CD14-positive monocyte (primary cell): ENCODE results near the gene ALOX15. TPM values are rescaled to one million over a fixed set of nuclear protein-coding genes. Genes with fewer than 3 reads are reported as not detected.

Experiments
- DNase-seq, 3 donors: peaks; one replicate each; pipeline ENCODE4 v3.0.0-alpha.2; 2011 to 2022
- H2AFZ ChIP-seq: 2 replicates; pipeline ENCODE4 v1.6.0; 2012; ENCODE audit warnings: mild to moderate bottlenecking, low read depth, low read length, inconsistent platforms; ENCODE audit not compliant: insufficient read depth, poor library complexity, severe bottlenecking
- H3K27ac ChIP-seq, 2 donors: 1 replicate in 1 of 2; 2 replicates in 1 of 2; pipeline ENCODE4 v1.5.1; 2012 to 2013; ENCODE audit warnings: low read length in 2 of 2, control low read depth in 1 of 2, inconsistent platforms in 1 of 2, low read depth in 1 of 2, mild to moderate bottlenecking in 1 of 2
- H3K27me3 ChIP-seq, 2 donors: one replicate each; pipeline versions ENCODE4 v1.6.0 to v1.6.1; 2011 to 2013; ENCODE audit warnings: low read length in 2 of 2; ENCODE audit not compliant: control insufficient read depth in 2 of 2, insufficient read depth in 2 of 2
- H3K36me3 ChIP-seq, 2 donors: replicated peaks in 1 of 2; 1 replicate in 1 of 2; 2 replicates in 1 of 2; pipeline versions ENCODE4 v1.5.1 to v1.6.1; 2012 to 2013; ENCODE audit warnings: low read length in 2 of 2, control low read depth in 1 of 2, inconsistent platforms in 1 of 2, mild to moderate bottlenecking in 1 of 2; ENCODE audit not compliant: insufficient read depth in 2 of 2, control insufficient read depth in 1 of 2
- H3K4me1 ChIP-seq, 2 donors: 1 replicate in 1 of 2; 2 replicates in 1 of 2; pipeline versions ENCODE4 v1.5.1 to v1.6.1; 2012 to 2013; ENCODE audit warnings: low read length in 2 of 2, control low read depth in 1 of 2, inconsistent platforms in 1 of 2, mild to moderate bottlenecking in 1 of 2, moderate library complexity in 1 of 2; ENCODE audit not compliant: insufficient read depth in 2 of 2, control insufficient read depth in 1 of 2
- H3K4me2 ChIP-seq: replicated peaks from 2 replicates; pipeline ENCODE3; 2012; ENCODE audit warnings: low read length, moderate library complexity, mild to moderate bottlenecking; ENCODE audit not compliant: poor library complexity, severe bottlenecking; ENCODE audit errors: extremely low read depth
- H3K4me3 ChIP-seq, 3 experiments: fragments of 200-600 bp in 1 of 3; sonication (generic) in 1 of 3; replicated peaks in 1 of 3; 1 replicate in 2 of 3; 2 replicates in 1 of 3; pipeline ENCODE4 v1.5.1; 2011 to 2013; ENCODE audit warnings: low read length in 3 of 3, mild to moderate bottlenecking in 3 of 3, control low read depth in 2 of 3, low read depth in 2 of 3, inconsistent platforms in 1 of 3, moderate library complexity in 1 of 3
- H3K79me2 ChIP-seq: 2 replicates; pipeline ENCODE4 v1.6.0; 2012; ENCODE audit warnings: mild to moderate bottlenecking, control low read depth, inconsistent platforms, low read length, moderate library complexity; ENCODE audit not compliant: insufficient read depth
- H3K9ac ChIP-seq: 2 replicates; pipeline ENCODE4 v1.6.0; 2017; ENCODE audit warnings: low read length, mild to moderate bottlenecking; ENCODE audit not compliant: insufficient read depth, poor library complexity, severe bottlenecking
- H3K9me3 ChIP-seq, 2 donors: replicated peaks in 1 of 2; 1 replicate in 1 of 2; 2 replicates in 1 of 2; pipeline versions ENCODE4 v1.5.1 to v1.6.1; 2012 to 2013; ENCODE audit warnings: low read length in 2 of 2, control low read depth in 1 of 2; ENCODE audit not compliant: control insufficient read depth in 1 of 2, insufficient read depth in 1 of 2
- H4K20me1 ChIP-seq: 2 replicates; pipeline ENCODE4 v1.6.0; 2012; ENCODE audit warnings: mild to moderate bottlenecking, low read length, control low read depth, moderate library complexity; ENCODE audit not compliant: insufficient read depth
- H3K27ac Mint-ChIP-seq, 7 donors: one replicate each; pipeline ENCODE4 v1.8.0; 2020; ENCODE audit warnings: mild to moderate bottlenecking in 7 of 7, mixed read lengths in 7 of 7, moderate library complexity in 6 of 7, inconsistent platforms in 2 of 7
- H3K27me3 Mint-ChIP-seq, 3 donors: one replicate each; pipeline ENCODE4 v1.8.0; 2021 to 2022; ENCODE audit warnings: low read depth in 3 of 3, mild to moderate bottlenecking in 3 of 3, mixed read lengths in 3 of 3, moderate library complexity in 3 of 3, inconsistent platforms in 1 of 3
- H3K36me3 Mint-ChIP-seq, 2 donors: one replicate each; pipeline ENCODE4 v1.8.0; 2020; ENCODE audit warnings: mixed read lengths in 2 of 2, inconsistent platforms in 1 of 2, mild to moderate bottlenecking in 1 of 2
- H3K4me1 Mint-ChIP-seq: one replicate; pipeline ENCODE4 v1.8.0; 2020; ENCODE audit warnings: mild to moderate bottlenecking, mixed read lengths
- H3K4me3 Mint-ChIP-seq, 2 donors: one replicate each; pipeline ENCODE4 v1.8.0; 2020; ENCODE audit warnings: mild to moderate bottlenecking in 2 of 2, mixed read lengths in 2 of 2, moderate library complexity in 1 of 2
- H3K9me3 Mint-ChIP-seq, 7 donors: one replicate each; pipeline ENCODE4 v1.8.0; 2020 to 2022; ENCODE audit warnings: mixed read lengths in 7 of 7, mild to moderate bottlenecking in 6 of 7, moderate library complexity in 6 of 7, inconsistent platforms in 2 of 7
- CTCF ChIP-seq: fragments of 200-600 bp; IDR thresholded peaks from one replicate; pipeline ENCODE4 v1.8.0; 2022; ENCODE audit warnings: antibody characterized with exemption, mild to moderate bottlenecking
- WGBS: methylation state at CpG from one replicate; pipeline ENCODE4 v1.1.5; 2013; ENCODE audit warnings: missing lambda C conversion rate; ENCODE audit not compliant: insufficient coverage; 5-methylcytosine and 5-hydroxymethylcytosine counted together
- intact Hi-C, 2 donors: fragments of 100-400 bp; cut with micrococcal nuclease; formaldehyde crosslinking; loops; one replicate each; pipeline versions ENCODE4 v1.15.0 to v1.15.1; 2023
- polyA plus RNA-seq, 3 donors: library from polyadenylated mRNA; depleted of rRNA in 1 of 3; unstranded in 2 of 3; stranded (reverse) in 1 of 3; fragments of 300-500 nt in 2 of 3; fragments of >200 nt in 1 of 3; fragmentation: Illumina TruSeq in 2 of 3; gene quantifications; 1 replicate in 2 of 3; 2 replicates in 1 of 3; pipeline ENCODE4 v1.2.3, GENCODE V29; 2012 to 2021

ALOX15 gene
- polyA plus RNA-seq, 3 donors = 0.05 to 0.13 TPM; not detected in 1

DNA sequence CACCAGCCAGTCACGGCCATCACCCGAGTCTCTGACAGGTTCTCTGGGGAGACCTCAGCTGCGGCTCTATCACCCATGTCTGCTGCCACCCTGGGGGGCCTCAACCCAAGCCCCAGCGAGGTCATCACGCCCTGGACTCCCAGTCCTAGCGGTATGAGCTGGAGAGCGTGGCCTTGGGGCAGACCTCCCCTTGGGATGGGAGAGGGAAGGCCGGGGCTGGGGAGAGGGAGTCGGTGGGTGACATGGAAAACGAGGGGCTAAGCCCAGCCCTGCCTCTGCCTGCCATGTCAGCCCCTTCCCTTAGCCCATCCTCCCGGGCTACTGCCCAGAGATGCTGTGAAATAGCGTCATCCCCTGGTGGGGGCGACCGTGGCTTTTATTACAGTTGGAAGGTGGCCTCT is 48.5 kb downstream of the ALOX15 start:
- DNase-seq = no peak
- 93% methylated on average over 8 of the region's 14 CpGs for WGBS
- H3K4me1 Mint-ChIP-seq = peaks cover 7% of the 10 kb centered on the region
- no peaks in the 10 kb centered on the region for H3K9me3 Mint-ChIP-seq
- no peaks in the 10 kb centered on the region for H3K36me3 ChIP-seq
- H3K4me3 Mint-ChIP-seq = no peak overlapping the region
- peaks cover 4 to 6% of the 10 kb centered on the region in 2 donors for H3K4me1 ChIP-seq
- peaks cover 0 to 3% of the 10 kb centered on the region in 2 donors for H3K27me3 ChIP-seq
- H3K9ac ChIP-seq = no peak overlapping the region
- TF ChIP-seq CTCF = no peak
- intact Hi-C loops = no loop called here
- H3K36me3 Mint-ChIP-seq = no peaks in the 10 kb centered on the region
- no peak overlapping the region for H3K4me2 ChIP-seq
- no peak overlapping the region for H3K27ac ChIP-seq
- H3K4me3 ChIP-seq = no peak overlapping the region
- H4K20me1 ChIP-seq = no peaks in the 10 kb centered on the region
- H3K79me2 ChIP-seq = no peaks in the 10 kb centered on the region
- H3K27ac Mint-ChIP-seq = no peak overlapping the region
- H3K27me3 Mint-ChIP-seq = peaks cover 10 to 25% (median 18%) of the 10 kb centered on the region in 3 donors
- H2AFZ ChIP-seq = no peak overlapping the region
- H3K9me3 ChIP-seq = no peaks in the 10 kb centered on the region

- no peak overlapping the region for H2AFZ ChIP-seq
- H3K27me3 ChIP-seq = peaks cover 0 to 7% of the 10 kb centered on the region in 2 donors
- no peak overlapping the region for H3K4me3 ChIP-seq
- no peaks in the 10 kb centered on the region for H3K36me3 ChIP-seq
- H3K4me1 Mint-ChIP-seq = peaks cover 7% of the 10 kb centered on the region
- TF ChIP-seq CTCF = no peak
- no peak overlapping the region for H3K4me3 Mint-ChIP-seq
- 90% methylated on average over 11 of the region's 11 CpGs for WGBS
- DNase-seq = no peak
- H3K9me3 ChIP-seq = no peaks in the 10 kb centered on the region
- no peak overlapping the region for H3K9ac ChIP-seq
- peaks cover 10 to 25% (median 18%) of the 10 kb centered on the region in 3 donors for H3K27me3 Mint-ChIP-seq
- intact Hi-C loops = no loop called here
- no peak overlapping the region for H3K4me2 ChIP-seq
- no peaks in the 10 kb centered on the region for H4K20me1 ChIP-seq
- H3K27ac ChIP-seq = no peak overlapping the region
- no peaks in the 10 kb centered on the region for H3K79me2 ChIP-seq
- no peak overlapping the region for H3K27ac Mint-ChIP-seq
- H3K36me3 Mint-ChIP-seq = no peaks in the 10 kb centered on the region
- H3K9me3 Mint-ChIP-seq = no peaks in the 10 kb centered on the region
- H3K4me1 ChIP-seq = peaks cover 4 to 6% of the 10 kb centered on the region in 2 donors
Observed at GRCh38 chr17:4592240-4593005, 49.1 kb downstream of the ALOX15 start.
